Mesothelial cell of epicardium (in vitro differentiated cells): ENCODE results near the gene EIF3F. TPM values are rescaled to one million over a fixed set of nuclear protein-coding genes. Genes with fewer than 3 reads are reported as not detected.

Experiments used
- DNase-seq, 2 experiments: peaks; one replicate each; pipeline ENCODE4 v3.0.0; 2021; ENCODE audit warnings: low spot score in 2 of 2; ENCODE audit not compliant: unreplicated experiment in 2 of 2
- H3K27ac Mint-ChIP-seq: 2 replicates; pipeline ENCODE4 v1.8.0; 2021; ENCODE audit warnings: mixed read lengths
- H3K27me3 Mint-ChIP-seq: 2 replicates; pipeline ENCODE4 v1.8.0; 2021; ENCODE audit warnings: low read depth, mixed read lengths
- H3K36me3 Mint-ChIP-seq: 2 replicates; pipeline ENCODE4 v1.8.0; 2021; ENCODE audit warnings: mixed read lengths
- H3K4me1 Mint-ChIP-seq: 2 replicates; pipeline ENCODE4 v1.8.0; 2021; ENCODE audit warnings: mixed read lengths
- H3K4me3 Mint-ChIP-seq: 2 replicates; pipeline ENCODE4 v1.8.0; 2021; ENCODE audit warnings: mild to moderate bottlenecking, moderate library complexity, mixed read lengths
- H3K9me3 Mint-ChIP-seq: 2 replicates; pipeline ENCODE4 v1.8.0; 2021; ENCODE audit warnings: mixed read lengths
- total RNA-seq: library from RNA; stranded (reverse); gene quantifications from 3 replicates; pipeline ENCODE4 v1.2.1, GENCODE V29; 2021
- TF ChIP-seq, protein P1 (sequence below): fragments of 200-600 bp; sonication (generic); IDR thresholded peaks from one replicate; pipeline ENCODE4 v1.5.0; 2021; ENCODE audit warnings: antibody characterized with exemption; ENCODE audit not compliant: unreplicated experiment

EIF3F gene
- total RNA-seq, 1 donor from 2014 or later: 357 TPM

DNA sequence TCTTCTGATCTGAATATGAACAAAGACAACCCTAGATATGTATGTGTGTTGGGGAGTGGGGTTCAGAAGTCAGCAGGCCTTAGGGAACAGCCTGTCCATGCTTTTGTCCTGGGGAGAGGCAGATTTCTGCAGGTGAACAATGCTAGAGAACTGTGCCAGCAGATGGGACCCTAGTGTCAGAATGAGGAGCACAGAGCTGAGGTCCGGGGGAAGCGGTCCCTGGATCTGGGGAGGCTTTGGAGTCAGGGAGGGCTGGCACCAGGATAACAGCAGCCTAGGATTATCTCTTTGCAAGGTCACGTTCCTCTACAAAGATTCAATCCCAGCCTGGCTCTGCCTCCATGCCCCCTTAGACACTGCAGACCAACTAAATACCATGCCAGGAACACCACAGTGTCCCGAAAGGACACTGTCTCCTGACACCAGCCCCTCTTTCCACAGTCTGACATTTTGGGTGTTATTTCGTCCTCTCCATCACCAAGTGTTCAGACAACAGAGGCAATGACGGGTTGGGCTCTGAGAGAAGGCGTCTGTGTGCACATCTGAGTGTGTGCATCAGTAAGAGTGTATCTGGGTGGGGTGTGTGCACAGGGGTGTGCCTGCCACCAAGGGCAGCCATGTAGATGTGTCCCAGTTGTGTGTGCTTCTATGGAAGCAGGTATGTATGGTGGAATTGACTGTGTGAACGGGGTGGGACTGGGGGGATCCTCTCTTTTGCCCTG, 43.5 kb downstream of the EIF3F start:
- no peak for DNase-seq
- no peaks in the 10 kb centered on the region for H3K36me3 Mint-ChIP-seq

DNA sequence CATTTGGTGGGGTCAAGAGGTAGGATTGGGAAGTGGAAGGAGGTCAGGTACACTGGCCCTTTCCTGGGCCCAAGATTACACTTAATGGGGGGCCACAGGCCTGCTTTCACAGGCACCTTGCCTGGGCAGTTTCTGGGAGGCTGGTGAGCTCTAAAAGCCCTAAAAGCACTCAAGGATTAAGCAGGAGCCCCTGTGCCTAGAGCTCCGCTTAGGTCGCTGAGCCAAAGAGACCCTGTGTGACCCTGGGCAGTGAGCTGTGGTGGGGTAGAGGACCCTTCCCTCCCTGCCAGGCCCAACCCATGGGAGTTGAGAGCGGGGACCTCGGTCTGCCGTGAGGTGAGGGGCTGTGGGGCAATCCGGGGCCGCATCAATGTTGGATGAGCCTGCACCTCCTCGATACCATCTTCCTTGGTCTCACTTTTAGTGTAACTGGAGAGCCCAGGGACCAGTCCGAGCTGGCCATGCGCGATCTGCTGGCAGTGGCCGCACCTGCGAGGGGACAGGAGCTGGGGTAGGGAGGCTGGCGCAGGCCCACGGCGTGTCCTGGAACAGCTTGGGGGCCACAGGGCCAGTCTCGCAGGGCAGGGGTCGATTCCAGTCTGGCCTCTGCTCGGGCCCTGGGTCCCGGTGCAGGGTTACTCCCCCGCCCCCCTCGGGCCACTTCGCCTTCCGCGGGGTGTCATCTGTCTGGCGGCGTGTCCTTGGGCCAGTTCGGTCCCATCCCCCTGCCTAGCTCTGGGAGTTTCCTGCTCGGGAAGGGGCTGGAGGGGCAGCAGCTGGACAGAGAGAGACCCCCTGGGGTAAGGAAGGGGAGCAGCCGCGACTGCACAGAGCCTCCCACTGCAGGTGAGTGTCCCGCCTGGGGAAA, 44.3 kb downstream of the EIF3F start:
- no peaks in the 10 kb centered on the region for H3K36me3 Mint-ChIP-seq
- H3K27me3 Mint-ChIP-seq: peaks cover 42% of the 10 kb centered on the region
- no peak for DNase-seq
- TF ChIP-seq, protein P1, sequence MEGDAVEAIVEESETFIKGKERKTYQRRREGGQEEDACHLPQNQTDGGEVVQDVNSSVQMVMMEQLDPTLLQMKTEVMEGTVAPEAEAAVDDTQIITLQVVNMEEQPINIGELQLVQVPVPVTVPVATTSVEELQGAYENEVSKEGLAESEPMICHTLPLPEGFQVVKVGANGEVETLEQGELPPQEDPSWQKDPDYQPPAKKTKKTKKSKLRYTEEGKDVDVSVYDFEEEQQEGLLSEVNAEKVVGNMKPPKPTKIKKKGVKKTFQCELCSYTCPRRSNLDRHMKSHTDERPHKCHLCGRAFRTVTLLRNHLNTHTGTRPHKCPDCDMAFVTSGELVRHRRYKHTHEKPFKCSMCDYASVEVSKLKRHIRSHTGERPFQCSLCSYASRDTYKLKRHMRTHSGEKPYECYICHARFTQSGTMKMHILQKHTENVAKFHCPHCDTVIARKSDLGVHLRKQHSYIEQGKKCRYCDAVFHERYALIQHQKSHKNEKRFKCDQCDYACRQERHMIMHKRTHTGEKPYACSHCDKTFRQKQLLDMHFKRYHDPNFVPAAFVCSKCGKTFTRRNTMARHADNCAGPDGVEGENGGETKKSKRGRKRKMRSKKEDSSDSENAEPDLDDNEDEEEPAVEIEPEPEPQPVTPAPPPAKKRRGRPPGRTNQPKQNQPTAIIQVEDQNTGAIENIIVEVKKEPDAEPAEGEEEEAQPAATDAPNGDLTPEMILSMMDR: no peak
- H3K27ac Mint-ChIP-seq: no peak overlapping the region
- H3K4me3 Mint-ChIP-seq: no peak overlapping the region
- H3K4me1 Mint-ChIP-seq: peaks cover 22% of the 10 kb centered on the region
- H3K9me3 Mint-ChIP-seq: no peaks in the 10 kb centered on the region

More for the DNA sequence above, 43.5 kb downstream of the EIF3F start:
- TF ChIP-seq, protein P1: no peak
- no peak overlapping the region for H3K27ac Mint-ChIP-seq
- H3K27me3 Mint-ChIP-seq: peaks cover 49% of the 10 kb centered on the region
- no peaks in the 10 kb centered on the region for H3K9me3 Mint-ChIP-seq
- H3K4me3 Mint-ChIP-seq: no peak overlapping the region
- H3K4me1 Mint-ChIP-seq: peaks cover 22% of the 10 kb centered on the region

- Mint-ChIP-seq H3K36me3 (no peaks in the 10 kb centered on the region), H3K9me3 (no peaks in the 10 kb centered on the region), H3K4me1 (peaks cover 22% of the 10 kb centered on the region), H3K27ac (no peak overlapping the region), H3K27me3 (peaks cover 40% of the 10 kb centered on the region), H3K4me3 (no peak overlapping the region)
- TF ChIP-seq, protein P1: no peak
- no peak for DNase-seq
These were observed 45.0 kb downstream of the EIF3F start for GRCh38 chr11:8032122-8032521.

DNA sequence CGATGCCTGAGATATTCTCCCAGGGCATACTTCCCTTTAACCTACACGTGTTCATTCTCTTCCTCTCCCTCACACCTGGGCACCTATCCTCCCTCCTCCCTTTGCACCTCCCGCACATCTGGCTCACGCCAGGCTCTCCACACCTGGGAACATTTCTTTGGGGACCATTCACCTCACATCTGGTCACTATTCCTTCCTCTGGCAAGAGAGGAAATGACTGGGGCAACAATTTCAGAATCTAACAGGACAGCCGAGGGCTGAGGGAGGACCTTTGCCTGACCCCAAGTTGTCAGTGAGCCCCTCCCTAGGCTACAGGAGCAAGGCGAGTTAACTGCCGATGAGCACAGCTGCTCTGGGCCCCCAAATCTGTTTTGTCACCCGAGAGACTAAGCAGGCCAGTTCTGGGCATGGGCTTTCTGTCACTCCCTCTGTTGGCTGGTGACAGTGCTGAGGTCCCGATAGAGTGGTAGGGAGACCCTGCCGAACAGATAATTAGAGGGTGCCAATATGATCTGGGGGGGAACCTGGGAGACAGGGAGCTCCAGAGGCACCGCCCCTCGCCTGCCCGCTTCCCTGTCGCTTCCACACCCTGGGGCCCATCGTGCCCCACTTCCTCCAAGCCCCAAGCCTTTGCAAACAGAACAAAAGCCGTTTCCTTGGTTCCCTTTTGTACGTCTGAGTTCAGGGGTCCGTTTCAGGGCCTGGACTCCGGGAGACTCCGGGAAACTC, 45.6 kb downstream of the EIF3F start:
- H3K4me3 Mint-ChIP-seq: no peak overlapping the region
- H3K4me1 Mint-ChIP-seq: peaks cover 22% of the 10 kb centered on the region
- H3K27ac Mint-ChIP-seq: peak overlapping the region; percentile 44
- H3K9me3 Mint-ChIP-seq: no peaks in the 10 kb centered on the region
- no peaks in the 10 kb centered on the region for H3K36me3 Mint-ChIP-seq
- TF ChIP-seq, protein P1: no peak
- no peak for DNase-seq
- peaks cover 45% of the 10 kb centered on the region for H3K27me3 Mint-ChIP-seq

GRCh38 chr11:8033305-8034105, 46.4 kb downstream of the EIF3F start:
- DNase-seq: peak; percentile 79 to 88
- H3K36me3 Mint-ChIP-seq: no peaks in the 10 kb centered on the region
- peaks cover 44% of the 10 kb centered on the region for H3K27me3 Mint-ChIP-seq
- TF ChIP-seq, protein P1: peak; percentile 85
- no peaks in the 10 kb centered on the region for H3K9me3 Mint-ChIP-seq
- H3K4me1 Mint-ChIP-seq: peaks cover 22% of the 10 kb centered on the region
- H3K27ac Mint-ChIP-seq: peak overlapping the region; percentile 44
- H3K4me3 Mint-ChIP-seq: no peak overlapping the region
